ENCODE measurements around the gene UBE2E3. TPM values are rescaled to one million over a fixed set of nuclear protein-coding genes. Genes with fewer than 3 reads are reported as not detected.

Gene UBE2E3
- total RNA-seq, 2 donors from 2014 or later: 94.0 to 155 TPM

GRCh38 chr2:181021199-181021789, 40.9 kb downstream of the UBE2E3 start:
- Histone ChIP-seq H3K27me3 (replicated peaks; ENCODE audit: insufficient read depth) (no peaks in the 10 kb centered on the region), H3K36me3 (no peaks in the 10 kb centered on the region), H3K4me1 (replicated peaks) (no peaks in the 10 kb centered on the region), H3K27ac (no peak overlapping the region), H3K4me3 (no peak overlapping the region), H3K9me3 (no peaks in the 10 kb centered on the region)
- no peak for DNase-seq (ENCODE audit: low spot score)
- intact Hi-C loops (cut with DNase I): no loop called here
- TF ChIP-seq POLR2AphosphoS5 (IDR thresholded peaks at IDR 0.05) (no peak), CTCF (IDR thresholded peaks at IDR 0.05) (no peak), POLR2A (IDR thresholded peaks at IDR 0.05) (no peak)
- 91% methylated on average over 1 of the region's 1 CpG for WGBS

- no peak for TF ChIP-seq POLR2AphosphoS5 (IDR thresholded peaks at IDR 0.05)
- TF ChIP-seq CTCF (IDR thresholded peaks at IDR 0.05): no peak
- no peak for TF ChIP-seq POLR2A (IDR thresholded peaks at IDR 0.05)
- no peaks in the 10 kb centered on the region for H3K9me3 ChIP-seq
- intact Hi-C loops (cut with DNase I): no loop called here
- WGBS: 86% methylated on average over 3 of the region's 3 CpGs
- H3K36me3 ChIP-seq: no peaks in the 10 kb centered on the region
- H3K27ac ChIP-seq: no peak overlapping the region
- H3K27me3 ChIP-seq (replicated peaks; ENCODE audit: insufficient read depth): no peaks in the 10 kb centered on the region
- no peak for DNase-seq (ENCODE audit: low spot score)
- no peak overlapping the region for H3K4me3 ChIP-seq
- no peaks in the 10 kb centered on the region for H3K4me1 ChIP-seq (replicated peaks)
Observed at GRCh38 chr2:181022652-181023051, 42.2 kb downstream of the UBE2E3 start.

GRCh38 chr2:181025004-181025403, 44.6 kb downstream of the UBE2E3 start:
- WGBS: 37% methylated on average over 3 of the region's 3 CpGs
- Histone ChIP-seq H3K4me3 (no peak overlapping the region), H3K4me1 (replicated peaks) (no peaks in the 10 kb centered on the region), H3K36me3 (no peaks in the 10 kb centered on the region), H3K27me3 (replicated peaks; ENCODE audit: insufficient read depth) (no peaks in the 10 kb centered on the region), H3K9me3 (no peaks in the 10 kb centered on the region), H3K27ac (no peak overlapping the region)
- TF ChIP-seq POLR2AphosphoS5 (IDR thresholded peaks at IDR 0.05) (no peak), CTCF (IDR thresholded peaks at IDR 0.05) (no peak), POLR2A (IDR thresholded peaks at IDR 0.05) (no peak)
- no peak for DNase-seq (ENCODE audit: low spot score)
- intact Hi-C loops (cut with DNase I): no loop called here

- Histone ChIP-seq H3K27ac (no peak overlapping the region), H3K4me3 (no peak overlapping the region), H3K4me1 (replicated peaks) (no peaks in the 10 kb centered on the region), H3K36me3 (no peaks in the 10 kb centered on the region), H3K27me3 (replicated peaks; ENCODE audit: insufficient read depth) (no peaks in the 10 kb centered on the region), H3K9me3 (no peaks in the 10 kb centered on the region)
- TF ChIP-seq POLR2AphosphoS5 (IDR thresholded peaks at IDR 0.05): no peak
- TF ChIP-seq POLR2A (IDR thresholded peaks at IDR 0.05): no peak
- TF ChIP-seq CTCF (IDR thresholded peaks at IDR 0.05): no peak
- no peak for DNase-seq (ENCODE audit: low spot score)
- intact Hi-C loops (cut with DNase I): no loop called here
- 95% methylated on average over 2 of the region's 2 CpGs for WGBS
Observed at GRCh38 chr2:181036445-181036844, 56.0 kb downstream of the UBE2E3 start.

GRCh38 chr2:181036848-181037603, 56.6 kb downstream of the UBE2E3 start:
- DNase-seq (ENCODE audit: low spot score): no peak
- H3K36me3 ChIP-seq: no peaks in the 10 kb centered on the region
- no peak overlapping the region for H3K27ac ChIP-seq
- intact Hi-C loops (cut with DNase I): no loop called here
- WGBS: 78% methylated on average over 4 of the region's 4 CpGs
- no peaks in the 10 kb centered on the region for H3K4me1 ChIP-seq (replicated peaks)
- TF ChIP-seq POLR2A (IDR thresholded peaks at IDR 0.05) (no peak), CTCF (IDR thresholded peaks at IDR 0.05) (no peak), POLR2AphosphoS5 (IDR thresholded peaks at IDR 0.05) (no peak)
- H3K4me3 ChIP-seq: no peak overlapping the region
- H3K27me3 ChIP-seq (replicated peaks; ENCODE audit: insufficient read depth): no peaks in the 10 kb centered on the region
- H3K9me3 ChIP-seq: no peaks in the 10 kb centered on the region

Measured in prostate gland (tissue), 2 donors.